Measurements from ENCODE around the gene CLHC1.
A peak's percentile ranks its signal among the peaks of the same experiment; 100 is the strongest.
"Not testable (repeated sequence)": the region's sequence is repeated elsewhere in the genome, so short reads cannot be mapped to it uniquely, and the experiment has no call there.

Gene CLHC1

DNA sequence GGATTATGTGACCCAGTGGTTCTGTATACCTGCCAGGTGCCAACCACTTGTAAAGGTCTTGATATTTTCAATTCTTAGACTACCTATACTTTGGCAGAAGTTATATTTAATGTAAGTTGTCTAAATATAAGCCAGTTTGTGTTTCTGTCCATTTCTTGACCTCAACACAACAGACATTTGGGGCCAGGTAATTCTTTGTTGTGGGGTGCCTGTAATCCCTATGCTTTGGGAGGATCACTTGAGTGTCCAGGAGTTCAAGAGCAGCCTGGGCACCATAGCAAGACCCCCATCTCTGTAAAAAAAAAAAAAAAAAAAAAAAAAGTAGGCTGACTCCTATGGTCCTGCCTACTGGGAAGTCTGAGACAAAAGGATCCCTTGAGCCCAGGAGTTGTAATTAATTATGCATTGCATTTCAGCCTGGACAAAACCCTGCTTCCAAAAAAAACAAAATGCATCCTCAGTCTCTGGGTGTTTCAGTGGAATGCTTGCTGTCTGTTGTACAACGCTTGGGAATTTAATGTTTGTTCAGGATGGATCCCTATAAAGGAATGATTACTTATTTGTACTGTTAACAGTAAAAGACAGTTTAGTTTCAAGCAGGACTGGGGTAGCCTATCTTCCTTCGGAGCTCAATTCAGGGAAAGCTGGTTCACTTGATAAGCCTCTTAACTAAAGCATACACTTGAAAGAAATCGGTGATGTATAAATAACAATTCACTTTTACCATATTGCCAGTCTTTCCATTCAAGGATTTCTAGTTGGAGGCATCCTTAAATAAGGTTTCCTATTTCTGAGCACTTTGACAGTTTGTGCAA, 3.8 kb upstream of the CLHC1 start:
- in situ Hi-C loops (cut with HindIII; ENCODE audit: low pct_ligation_motif_present, low pct_unique_long_range_greater_than_20kb, low sequenced_read_pairs): no loop called here
- no peak for DNase-seq

DNA sequence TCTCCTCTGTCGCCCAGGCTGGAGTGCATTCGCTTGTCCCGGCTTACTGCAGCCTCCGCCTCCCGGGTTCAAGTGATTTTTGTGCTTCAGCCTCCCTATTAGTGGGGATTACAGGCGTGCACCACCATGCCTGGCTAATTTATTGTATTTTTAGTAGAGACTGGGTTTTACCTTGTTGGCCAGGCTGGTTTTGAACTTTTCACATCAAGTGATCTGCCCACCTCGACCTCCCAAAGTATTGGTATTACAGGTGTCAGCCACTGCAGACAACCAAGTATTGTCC, 1.5 kb upstream of the CLHC1 start:
- no peak for DNase-seq
- in situ Hi-C loops (cut with HindIII; ENCODE audit: low pct_ligation_motif_present, low pct_unique_long_range_greater_than_20kb, low sequenced_read_pairs): no loop called here

DNA sequence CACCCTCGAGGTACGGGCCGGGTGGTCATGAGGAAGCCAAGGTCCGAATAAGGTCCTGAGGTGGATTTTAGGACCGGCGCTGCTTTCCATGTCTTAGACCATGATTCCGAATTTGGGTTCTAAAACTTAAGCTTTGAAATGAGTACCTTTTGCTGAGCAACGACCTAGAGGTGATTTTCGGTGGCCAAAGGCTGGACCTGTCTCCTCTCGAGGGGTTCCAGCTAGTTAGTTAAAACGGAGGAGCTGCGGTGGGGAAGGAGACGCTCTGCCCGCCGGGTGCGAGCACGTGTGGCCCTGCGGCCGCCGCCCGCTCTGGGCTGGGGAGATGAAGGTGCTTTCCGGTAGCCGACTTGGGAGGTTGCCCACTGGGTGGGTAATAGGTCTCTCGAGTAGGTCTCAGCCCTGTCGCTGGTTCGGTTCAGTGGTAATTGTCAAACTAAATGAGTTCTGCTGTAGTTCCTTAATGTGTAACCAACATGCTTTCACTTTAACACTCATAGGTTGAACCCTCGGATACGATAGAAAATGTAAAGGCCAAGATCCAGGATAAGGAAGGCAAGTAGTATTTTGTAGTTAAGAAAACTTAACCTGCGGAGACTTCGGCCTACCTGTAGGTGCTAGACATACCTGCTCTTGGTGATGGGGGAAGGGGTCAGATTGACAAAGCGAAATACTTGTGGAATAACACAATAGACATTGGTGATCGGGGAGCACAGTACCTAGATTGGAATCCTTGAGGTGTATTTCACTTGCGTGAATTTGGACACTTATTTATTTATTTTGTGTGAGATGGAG, 967 bp upstream of the CLHC1 start:
- DNase-seq: peak; percentile 35
- in situ Hi-C loops (cut with HindIII; ENCODE audit: low pct_ligation_motif_present, low pct_unique_long_range_greater_than_20kb, low sequenced_read_pairs): no loop called here

DNA sequence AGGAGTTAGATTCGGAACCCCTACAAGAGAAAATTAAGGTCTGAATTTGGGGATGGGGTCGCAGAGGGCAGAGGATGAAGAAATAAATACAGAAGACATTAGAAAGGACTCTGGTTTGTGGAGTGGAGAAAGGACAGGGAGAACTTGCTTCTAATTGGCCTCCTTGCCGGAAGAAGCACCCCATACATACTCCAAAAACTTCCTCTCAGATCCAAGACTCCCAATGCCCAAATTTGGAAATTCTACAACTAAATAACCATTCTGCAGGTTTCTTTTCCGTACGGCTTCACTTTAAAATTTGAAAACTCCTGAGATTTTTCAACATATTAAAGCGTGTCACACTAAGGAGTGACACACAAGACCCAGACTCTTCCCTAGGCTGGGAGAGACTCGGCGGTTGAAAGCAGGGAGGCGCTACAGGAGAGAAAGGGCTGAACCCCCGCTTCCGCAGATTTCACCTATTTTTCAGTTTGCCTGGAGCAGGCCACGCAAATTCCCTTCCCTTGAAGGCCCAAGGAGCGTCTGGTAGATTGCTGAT, 478 bp downstream of the CLHC1 start:
- DNase-seq: no peak

DNA sequence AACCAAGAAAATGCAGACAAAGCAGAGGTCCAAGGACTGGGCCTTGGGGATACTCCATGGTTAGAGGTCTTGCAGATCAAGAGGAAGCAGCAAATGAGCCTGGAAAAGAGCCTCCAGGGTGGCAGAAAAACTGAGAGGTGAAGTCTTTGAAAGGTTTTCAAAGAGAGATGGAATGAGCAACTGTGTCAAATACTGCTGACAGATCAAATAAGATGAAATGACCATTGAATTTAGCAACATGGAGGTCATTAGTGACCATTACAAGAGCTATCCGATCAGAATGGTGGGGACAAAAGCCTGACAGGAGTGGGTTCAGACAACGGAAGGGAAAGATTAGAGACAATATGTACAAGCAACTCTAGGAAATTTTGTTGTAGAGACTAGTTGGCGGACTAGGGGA, 1.5 kb downstream of the CLHC1 start:
- no peak for DNase-seq
- in situ Hi-C loops (cut with HindIII; ENCODE audit: low pct_ligation_motif_present, low pct_unique_long_range_greater_than_20kb, low sequenced_read_pairs): no loop called here

More for the DNA sequence above, 478 bp downstream of the CLHC1 start:
- in situ Hi-C loops (cut with HindIII; ENCODE audit: low pct_ligation_motif_present, low pct_unique_long_range_greater_than_20kb, low sequenced_read_pairs): no loop called here

DNA sequence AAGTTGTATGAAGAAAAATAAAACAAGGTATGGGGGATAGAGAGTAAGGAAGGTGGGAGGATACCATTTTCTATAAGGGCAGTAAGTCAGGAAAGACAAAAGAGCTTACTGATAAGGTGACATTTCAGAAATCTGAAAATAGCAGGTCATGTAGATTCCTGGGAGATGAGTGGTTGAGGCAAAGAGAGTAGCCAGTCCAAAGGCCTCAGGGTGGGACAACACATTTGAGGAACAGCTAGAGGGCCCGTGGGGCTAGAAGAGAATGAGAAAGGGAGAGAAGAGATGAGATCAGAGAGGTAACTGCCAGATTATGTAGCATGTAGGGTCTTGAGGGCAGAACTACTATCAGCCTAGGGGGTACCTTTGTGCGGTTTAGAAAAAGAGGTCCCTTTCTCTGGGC, 2.9 kb downstream of the CLHC1 start:
- in situ Hi-C loops (cut with HindIII; ENCODE audit: low pct_ligation_motif_present, low pct_unique_long_range_greater_than_20kb, low sequenced_read_pairs): no loop called here
- no peak for DNase-seq

DNA sequence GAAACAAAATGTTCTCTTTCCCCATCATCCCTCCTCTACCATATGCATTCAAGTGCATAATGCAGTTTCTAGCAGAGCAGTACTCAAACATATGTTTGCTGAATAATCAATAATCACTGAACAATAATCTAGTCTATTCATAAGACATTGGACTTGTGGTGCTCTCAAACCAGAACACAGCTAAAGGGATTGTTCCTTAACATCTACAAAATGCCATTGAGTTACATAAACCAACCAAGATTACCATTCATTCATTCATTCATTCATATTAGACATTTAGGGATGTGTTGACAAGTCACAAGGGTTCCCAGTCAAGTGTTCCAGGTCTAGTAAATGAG, 3.9 kb downstream of the CLHC1 start:
- in situ Hi-C loops (cut with HindIII; ENCODE audit: low pct_ligation_motif_present, low pct_unique_long_range_greater_than_20kb, low sequenced_read_pairs): no loop called here
- no peak for DNase-seq

DNA sequence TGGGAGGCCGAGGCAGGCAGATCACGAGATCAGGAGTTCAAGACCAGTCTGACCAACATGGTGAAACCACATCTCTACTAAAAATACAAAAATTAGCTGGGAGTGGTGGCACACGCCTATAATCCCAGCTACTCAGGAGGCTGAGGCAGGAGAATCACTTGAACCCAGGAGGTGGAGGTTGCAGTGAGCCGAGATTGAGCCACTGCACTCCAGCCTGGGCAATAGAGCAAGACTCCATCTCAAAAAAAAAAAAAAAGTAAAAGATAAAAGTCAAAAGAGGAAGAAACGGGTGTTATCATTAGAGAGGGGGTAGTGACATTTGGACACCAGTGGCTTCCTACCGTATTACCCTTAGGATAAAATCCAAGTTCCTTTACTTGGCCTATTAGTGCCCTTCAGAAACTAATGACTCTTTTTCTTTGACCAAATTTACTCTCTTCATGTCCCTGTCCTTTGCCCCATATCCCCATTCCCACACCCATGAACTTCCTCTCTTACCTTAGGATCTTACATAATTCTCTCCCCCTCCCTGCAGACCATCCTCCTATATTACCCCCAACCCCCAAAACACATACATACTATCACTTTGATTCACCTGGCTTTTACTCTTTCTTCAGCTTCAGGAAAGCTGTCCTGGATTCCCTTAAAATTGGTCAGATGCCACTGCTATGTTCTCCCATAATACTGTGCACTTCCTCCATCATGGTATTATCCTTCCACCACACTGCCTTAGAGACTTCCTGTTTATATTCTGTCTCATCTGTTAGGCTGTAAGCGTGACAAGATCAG, 4.5 kb downstream of the CLHC1 start:
- DNase-seq; in situ Hi-C loops (cut with HindIII; ENCODE audit: low pct_ligation_motif_present, low pct_unique_long_range_greater_than_20kb, low sequenced_read_pairs): not testable (repeated sequence)

DNA sequence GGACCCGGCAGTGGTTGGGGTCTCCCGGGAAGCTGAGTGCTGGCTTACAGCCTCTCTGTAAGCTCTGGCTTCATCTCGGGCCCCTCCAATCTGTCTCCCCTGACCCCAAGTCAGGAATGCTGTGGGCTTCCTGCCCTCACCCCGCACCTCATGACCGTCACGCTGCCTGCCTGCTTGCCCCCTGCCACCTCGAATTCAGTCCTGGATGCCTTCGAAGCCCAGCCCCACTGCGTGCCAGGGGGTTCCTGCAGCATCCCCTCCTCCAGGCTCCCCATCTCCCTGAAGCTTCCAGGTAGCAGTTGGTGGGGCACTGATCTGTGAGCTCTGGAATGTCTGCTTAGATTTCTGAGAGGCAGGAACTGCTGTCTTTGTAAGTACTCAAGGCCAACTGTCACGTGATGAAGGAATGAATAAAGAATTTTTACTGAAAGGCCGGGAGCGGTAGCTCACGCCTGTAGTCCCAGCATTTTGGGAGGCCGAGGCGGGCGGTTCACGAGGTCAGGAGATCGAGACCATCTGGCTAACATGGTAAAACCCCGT, 6.5 kb downstream of the CLHC1 start:
- DNase-seq: no peak
- in situ Hi-C loops (cut with HindIII; ENCODE audit: low pct_ligation_motif_present, low pct_unique_long_range_greater_than_20kb, low sequenced_read_pairs): no loop called here

DNA sequence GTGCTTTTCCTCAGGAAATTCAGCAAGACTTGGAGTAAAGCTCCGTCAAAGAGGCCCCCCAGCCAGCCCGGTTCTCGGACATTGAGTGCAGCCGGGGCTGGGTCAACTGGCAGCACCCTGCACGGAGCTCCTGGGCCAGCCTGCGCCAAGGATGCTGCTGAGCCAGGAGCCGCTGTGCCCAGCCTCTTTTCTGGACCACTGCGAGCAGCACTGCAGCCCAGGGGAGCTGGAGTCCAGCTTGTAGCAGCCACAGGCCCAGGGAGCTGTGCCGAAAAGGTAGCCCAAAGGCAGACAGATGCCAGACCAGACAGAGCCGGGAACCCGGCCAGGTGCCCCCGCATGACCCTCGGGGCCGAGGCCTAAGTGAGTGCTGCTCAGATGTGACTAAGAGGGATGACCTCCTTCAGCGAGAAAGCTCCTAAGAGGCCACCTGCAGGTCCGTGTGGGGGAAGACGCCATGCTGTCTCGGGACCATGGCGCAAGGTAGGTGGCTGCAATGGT, 7.3 kb downstream of the CLHC1 start:
- in situ Hi-C loops (cut with HindIII; ENCODE audit: low pct_ligation_motif_present, low pct_unique_long_range_greater_than_20kb, low sequenced_read_pairs): no loop called here
- DNase-seq: no peak

DNA sequence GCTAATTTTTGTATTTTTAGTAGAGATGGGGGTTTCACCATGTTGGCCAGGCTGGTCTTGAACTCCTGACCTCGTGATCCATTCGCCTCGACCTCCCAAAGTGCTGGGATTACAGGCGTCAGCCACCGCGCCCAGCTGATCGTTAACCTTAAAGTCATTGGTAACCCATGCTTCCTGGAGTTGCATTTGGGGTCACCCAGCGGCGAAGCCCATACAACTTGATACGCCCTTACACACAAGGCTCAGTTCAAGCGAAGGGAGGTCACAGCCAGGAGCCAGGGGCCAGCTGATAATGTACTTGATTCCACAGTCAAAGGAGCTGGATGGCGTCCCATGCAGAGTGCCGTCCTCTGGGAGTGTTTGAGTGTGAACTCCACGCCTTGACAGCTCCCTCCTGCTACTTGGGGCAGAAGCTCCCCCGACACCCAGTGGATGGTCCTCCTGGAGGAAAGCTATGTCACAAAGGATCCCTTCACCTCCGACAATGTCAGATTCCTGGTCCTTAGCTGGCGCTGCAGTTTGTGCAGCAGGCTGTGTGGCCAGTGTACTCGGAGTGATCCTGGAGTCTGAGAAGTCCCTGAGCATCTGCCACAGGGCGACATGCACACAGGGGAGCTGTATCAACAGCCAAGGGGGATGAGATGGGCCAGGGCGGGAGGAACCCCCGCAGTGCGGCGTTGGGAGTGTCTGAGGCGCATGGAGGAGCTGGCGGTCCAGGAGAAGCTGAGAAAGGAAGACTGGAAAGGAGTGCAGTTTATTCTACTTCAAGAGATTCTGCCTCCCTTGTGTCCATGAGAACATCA, 7.9 kb downstream of the CLHC1 start:
- DNase-seq: no peak
- in situ Hi-C loops (cut with HindIII; ENCODE audit: low pct_ligation_motif_present, low pct_unique_long_range_greater_than_20kb, low sequenced_read_pairs): no loop called here

DNA sequence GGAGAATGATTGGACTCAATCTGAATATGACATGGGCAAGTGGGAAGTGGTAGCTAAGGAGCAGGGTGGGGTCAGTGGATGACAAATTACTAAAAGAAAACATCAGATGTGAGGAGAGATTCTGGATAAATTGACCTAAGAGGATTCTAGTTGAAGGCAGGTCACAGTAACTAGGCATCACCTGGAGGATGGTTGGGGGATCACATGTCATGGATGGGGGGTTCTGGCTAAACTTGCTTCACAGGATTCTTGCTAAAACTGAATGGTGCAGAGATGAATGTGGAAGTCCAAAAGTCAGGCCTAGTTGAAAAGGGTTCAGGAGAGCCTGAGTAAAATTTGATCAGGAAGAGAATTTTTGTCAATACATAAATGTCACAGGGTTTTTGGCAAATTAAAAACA, 18.3 kb downstream of the CLHC1 start:
- in situ Hi-C loops (cut with HindIII; ENCODE audit: low pct_ligation_motif_present, low pct_unique_long_range_greater_than_20kb, low sequenced_read_pairs): no loop called here
- no peak for DNase-seq

DNA sequence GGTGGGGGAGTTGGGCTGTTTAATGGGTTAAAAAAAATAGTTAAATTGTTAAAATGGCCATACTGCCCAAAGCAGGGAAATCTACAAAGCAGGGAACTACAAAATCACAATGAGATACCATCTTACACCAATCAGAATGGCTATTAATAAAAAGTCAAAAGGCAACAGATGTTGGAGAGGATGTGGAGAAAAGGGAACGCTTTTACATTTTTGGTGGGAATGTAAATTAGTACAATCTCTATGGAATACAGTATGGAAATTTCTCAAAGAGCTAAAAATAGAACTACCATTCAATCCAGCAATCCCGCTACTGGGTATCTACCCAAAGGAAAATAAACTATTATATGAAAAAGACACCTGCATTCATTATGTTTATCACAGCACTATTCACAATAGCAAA, 27.1 kb downstream of the CLHC1 start:
- in situ Hi-C loops (cut with HindIII; ENCODE audit: low pct_ligation_motif_present, low pct_unique_long_range_greater_than_20kb, low sequenced_read_pairs): no loop called here
- no peak for DNase-seq

DNA sequence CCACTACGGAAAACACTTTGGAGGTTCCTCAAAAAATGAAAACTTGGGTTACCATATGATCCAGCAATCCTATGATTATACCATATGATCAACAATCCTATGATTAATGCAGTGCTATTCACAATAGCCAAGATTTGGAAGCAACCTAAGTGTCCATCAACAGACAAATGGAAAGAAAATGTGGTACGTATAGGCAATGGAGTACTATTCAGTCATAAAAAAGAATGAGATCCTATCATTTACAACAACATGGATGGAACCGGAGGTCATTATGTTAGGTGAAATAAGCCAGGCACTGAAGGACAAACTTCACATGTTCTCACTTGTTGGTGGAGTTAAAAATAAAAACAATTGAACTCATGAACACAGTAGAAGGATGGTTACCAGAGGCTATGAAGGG, 27.6 kb downstream of the CLHC1 start:
- in situ Hi-C loops (cut with HindIII; ENCODE audit: low pct_ligation_motif_present, low pct_unique_long_range_greater_than_20kb, low sequenced_read_pairs): no loop called here

DNA sequence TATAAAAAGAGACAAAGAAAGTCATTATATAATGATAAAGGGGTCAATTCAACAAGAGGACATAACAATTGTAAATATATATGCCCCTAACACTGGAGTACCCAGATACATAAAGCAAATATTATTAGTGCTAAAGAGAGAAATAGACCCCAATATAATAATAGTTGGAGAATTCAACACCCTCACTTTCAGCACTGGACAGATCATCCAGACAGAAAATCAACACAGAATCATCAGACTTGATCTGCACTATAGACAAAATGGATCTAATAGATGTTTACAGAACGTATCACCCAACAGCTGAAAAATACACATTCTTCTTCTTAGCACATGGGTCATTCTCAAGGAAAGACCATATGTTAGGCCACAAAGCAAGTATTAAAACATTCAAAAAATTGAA, 31.7 kb downstream of the CLHC1 start:
- in situ Hi-C loops (cut with HindIII; ENCODE audit: low pct_ligation_motif_present, low pct_unique_long_range_greater_than_20kb, low sequenced_read_pairs): no loop called here
- DNase-seq: no peak

More for the DNA sequence above, 27.6 kb downstream of the CLHC1 start:
- DNase-seq: no peak

DNA sequence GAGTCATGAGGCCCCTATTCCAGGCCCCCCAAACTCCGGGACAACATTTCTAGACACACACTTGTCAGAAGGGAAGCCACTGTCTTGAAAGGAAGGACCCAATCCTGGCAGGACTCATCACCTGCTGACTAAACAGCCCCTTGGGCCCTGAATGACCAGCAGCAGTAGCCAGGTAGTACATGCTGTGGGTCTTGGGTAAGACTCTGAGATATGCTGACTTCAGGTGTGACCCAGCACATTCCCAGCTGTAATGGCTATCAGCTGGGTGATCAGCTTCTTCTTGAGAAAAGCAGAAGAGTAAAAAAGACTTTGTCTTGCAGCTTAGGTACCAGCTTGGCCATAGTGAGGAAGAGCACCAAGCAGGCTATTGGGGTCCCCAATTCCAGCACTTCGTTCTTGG, 35.6 kb downstream of the CLHC1 start:
- DNase-seq: no peak
- in situ Hi-C loops (cut with HindIII; ENCODE audit: low pct_ligation_motif_present, low pct_unique_long_range_greater_than_20kb, low sequenced_read_pairs): no loop called here

DNA sequence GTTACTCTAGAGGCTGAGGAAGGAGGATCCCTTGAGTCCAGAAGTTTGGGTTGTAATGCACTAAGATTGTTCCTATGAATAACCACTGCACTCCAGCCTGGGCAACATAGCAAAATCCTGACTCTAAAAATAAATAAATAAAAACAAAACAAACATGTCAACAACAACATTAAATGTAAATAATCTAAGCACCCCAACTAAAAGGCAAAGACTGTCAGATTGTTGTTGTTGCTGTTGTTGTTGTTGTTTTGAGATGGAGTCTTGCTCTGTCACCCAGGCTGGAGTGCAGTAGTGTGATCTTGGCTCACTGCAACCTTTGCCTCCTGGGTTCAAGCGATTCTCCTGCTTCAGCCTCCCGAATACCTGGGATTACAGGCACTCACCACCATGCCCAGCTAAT, 40.2 kb downstream of the CLHC1 start:
- DNase-seq; in situ Hi-C loops (cut with HindIII; ENCODE audit: low pct_ligation_motif_present, low pct_unique_long_range_greater_than_20kb, low sequenced_read_pairs): not testable (repeated sequence)

DNA sequence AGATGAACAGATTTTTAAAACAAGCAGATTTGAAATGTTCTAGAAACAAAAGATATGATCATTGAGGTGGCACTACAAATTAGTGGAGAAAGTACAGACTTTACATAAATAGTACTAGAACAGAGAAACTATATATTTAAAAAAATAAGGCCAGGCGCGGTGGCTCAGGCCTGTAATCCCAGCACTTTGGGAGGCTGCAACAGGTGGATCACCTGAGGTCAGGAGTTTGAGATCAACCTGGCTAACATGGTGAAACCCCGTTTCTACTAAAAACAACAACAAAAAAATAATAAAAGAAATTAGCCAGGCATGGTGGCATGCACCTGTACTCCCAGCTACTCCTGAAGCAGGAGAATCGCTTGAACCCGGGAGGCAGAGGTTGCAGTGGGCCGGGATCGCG, 45.3 kb downstream of the CLHC1 start:
- in situ Hi-C loops (cut with HindIII; ENCODE audit: low pct_ligation_motif_present, low pct_unique_long_range_greater_than_20kb, low sequenced_read_pairs); DNase-seq: not testable (repeated sequence)
